GM21576 (cell line): ENCODE results near the gene TMEM236.
A peak's percentile ranks its signal among the peaks of the same experiment; 100 is the strongest.

Experiments used
- ATAC-seq: cut with Tn5 transposase; IDR thresholded peaks from one replicate; pipeline ENCODE4 v1.9.1; 2021; ENCODE audit warnings: mild to moderate bottlenecking, moderate library complexity; ENCODE audit not compliant: unreplicated experiment

TMEM236 gene

DNA sequence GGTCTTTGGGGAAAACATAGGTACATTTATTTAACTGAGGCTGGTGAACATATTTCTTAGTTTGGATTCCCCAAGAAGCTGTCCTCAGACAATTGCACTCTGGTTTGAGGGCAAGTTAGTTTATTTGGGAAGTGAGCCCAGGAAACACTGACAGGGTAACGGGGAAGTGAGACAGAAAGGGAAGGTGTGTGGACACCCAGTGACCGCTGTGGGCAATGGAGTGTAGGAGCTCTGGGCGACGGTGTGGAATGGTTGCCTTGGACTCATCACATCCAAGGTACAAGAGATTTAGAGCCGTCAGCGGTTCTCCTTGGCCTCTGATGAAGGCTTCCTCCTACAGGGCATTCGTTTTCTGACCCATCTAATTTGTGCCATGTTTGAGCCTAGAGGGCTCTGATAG, 64.2 kb downstream of the TMEM236 start:
- ATAC-seq, result no peak

DNA sequence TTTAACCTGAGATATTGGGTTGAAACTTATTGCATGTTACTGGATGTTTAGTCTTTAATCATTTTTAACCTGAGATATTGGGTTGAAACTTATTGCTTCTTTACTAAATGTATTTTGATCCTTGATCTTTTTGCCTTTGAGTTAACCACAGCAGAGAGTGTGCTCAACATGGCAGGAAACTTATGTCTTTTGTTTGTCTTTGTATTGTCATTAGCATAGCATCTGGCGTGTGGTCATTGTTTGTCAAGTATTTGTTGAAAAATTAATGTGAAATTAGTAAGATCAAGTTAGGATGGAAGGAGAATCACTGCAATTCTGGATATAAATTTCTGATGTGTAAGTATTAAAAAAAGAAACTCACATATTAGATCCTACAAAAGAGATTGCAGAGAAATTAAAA, 65.3 kb downstream of the TMEM236 start:
- ATAC-seq, result no peak

DNA sequence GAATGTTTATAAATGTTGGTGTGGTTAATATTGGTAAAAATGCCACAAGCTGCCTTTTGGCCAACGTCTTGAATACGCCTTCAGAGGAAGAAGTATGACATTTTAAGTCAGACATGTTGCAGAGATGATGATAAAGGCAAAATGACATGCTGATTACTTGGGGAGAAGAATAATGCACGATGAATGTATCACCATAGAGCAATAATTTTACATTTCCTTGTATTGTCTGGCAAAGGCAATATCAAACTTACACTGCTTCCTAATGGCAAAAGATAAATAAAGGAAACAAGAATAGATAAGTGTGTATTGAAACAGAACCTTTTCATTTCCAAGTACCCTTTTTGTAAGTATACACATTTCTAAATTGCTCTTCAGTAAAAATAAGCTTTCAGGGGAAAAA, 65.8 kb downstream of the TMEM236 start:
- no peak for ATAC-seq

DNA sequence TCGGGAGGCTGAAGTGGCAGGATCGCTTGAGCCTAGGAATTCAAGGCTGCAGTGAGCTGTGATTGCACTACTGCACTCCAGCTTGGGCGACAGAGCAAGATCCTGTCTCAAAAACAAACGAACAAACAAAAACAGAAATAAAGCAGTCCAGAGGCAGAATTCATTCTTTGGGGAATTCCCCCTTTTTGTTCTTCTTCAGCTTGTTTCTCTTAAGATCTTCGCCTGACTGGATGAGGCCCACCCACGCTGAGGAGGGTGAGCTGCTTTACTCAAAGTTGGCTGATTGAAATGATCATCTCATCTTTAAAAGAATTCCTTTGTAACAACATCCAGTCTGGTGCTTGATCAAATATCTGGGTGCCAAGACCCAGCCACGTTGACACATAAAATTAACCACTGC, 67.8 kb downstream of the TMEM236 start:
- ATAC-seq, result no peak

DNA sequence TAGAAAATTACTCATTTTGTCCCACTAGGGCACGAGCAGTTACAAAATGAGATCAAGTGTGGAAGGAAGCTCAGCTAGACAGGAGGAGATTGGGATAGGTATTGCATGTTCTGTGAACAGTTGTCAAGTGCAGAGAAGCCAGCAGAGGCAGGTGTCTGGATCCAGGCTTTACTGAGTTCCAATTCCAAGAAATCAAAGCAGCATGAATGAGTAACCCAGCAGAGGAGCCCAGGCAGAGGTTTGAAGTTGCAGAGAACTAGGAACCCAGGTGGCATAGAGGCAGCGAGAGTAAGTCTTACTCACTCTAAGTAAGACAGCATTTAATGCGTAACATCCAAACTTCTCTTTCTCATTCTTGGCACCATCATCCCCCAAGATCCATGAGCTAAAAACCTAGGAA, 68.9 kb downstream of the TMEM236 start:
- no peak for ATAC-seq

DNA sequence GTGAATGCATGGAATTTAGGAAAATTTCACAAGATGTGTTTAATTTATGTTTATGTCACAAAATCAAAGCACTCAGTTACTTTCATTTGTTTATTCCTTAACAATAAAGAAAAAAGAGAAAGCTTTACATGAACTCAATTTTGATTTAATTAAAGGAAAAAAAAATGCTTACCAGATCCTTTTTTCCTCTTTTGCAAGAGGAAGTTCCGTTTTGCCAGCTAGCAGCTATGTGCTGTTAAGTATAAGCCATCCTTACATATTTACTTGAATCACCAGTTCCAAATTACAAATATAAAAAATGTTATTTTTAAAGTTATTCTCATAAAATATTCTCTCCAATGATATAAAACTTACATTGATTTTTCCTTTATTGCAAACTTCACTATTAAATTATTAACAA, 69.9 kb downstream of the TMEM236 start:
- no peak for ATAC-seq

DNA sequence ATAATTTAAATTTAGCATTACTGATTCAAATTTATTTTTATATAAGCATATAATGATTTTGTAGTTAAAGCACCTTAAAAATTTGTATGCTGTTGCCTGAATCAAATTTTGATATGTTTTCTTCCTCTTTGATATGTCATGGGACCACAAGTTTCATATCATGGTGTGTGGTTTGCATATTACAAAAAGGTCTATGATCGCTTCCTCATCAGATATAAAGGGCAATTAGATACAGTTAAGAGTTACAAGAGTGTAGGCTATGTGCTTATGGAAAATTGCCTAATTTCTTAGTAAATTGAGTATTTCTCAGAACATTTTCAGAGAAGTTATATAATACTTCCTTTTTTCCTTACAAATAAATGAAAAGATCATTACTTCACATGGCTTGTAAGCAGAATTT, 79.3 kb downstream of the TMEM236 start:
- no peak for ATAC-seq

DNA sequence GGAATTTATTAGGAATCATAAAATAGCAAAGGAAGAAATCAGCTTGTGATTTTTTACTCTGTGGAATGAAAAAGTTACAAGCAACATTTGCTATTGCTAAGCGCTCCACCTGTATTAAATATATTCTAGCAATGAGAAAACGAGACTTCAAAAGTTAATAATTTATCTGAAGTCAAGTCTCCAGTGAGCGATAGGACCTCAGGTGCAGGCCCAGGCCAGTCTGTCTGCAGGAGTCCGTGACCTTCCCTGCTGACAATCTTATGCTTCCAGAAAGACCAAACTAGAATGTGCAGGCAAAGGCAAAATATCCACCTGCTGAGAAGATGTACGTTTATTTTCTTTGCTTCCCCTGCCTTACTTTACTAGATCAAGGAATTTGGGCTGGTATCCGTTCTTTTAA, 79.9 kb downstream of the TMEM236 start:
- ATAC-seq, result no peak

DNA sequence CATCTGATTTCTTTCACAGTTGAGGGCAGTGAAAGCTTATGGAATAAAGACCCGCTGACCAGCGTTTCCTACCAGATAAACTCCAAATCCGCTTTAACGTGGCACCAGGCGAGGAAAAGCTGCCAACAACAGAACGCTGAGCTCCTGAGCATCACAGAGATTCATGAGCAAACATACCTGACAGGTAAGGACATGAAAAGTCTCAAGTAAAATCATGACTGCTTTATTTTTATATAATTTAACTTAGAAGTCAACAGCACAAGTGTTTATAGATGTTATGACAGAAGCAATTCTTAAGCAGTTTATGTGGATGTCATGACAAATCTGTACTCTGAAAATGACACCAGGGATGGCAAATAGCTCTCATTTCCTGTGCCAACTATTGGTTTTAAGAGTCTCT, 81.7 kb downstream of the TMEM236 start:
- ATAC-seq, result no peak

DNA sequence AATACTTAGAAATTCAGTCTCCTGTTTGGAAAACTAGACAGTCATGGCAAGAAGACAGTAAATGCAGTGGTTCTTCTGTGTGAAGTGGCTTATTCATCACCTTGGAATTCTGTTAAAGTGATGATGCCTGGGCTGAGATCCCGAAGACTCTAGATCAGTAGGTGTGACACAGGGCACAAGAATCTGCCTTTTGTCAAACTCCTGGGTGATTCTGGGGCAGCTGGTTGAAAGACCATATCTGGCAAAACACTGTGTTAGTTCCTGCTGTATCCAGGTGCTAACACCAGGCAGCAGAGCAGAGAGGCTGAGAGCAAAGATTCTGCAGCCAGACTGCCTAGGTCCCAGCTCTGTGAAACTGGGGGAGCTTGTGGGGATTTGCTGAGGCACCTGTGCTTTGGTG, 83.7 kb downstream of the TMEM236 start:
- no peak for ATAC-seq

DNA sequence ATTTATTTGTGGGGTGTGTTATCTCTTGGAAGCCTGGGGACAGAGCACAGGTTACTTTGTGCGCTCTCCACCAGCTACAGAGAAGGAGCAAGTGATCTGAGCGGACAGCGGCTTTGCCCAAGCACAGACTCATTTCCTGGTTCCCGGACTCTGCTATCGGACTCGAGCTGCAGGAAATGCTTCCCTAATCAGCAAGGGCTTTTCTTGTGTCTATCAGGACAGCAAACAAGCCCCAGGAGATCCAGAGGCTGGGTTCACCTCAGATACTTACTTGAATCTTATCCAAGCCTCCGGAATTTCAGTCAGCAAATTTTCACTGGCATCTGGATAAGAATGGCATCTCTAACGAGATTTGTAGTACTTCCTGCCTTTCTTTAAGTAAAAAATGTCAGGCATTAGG, 84.9 kb downstream of the TMEM236 start:
- ATAC-seq, result no peak

DNA sequence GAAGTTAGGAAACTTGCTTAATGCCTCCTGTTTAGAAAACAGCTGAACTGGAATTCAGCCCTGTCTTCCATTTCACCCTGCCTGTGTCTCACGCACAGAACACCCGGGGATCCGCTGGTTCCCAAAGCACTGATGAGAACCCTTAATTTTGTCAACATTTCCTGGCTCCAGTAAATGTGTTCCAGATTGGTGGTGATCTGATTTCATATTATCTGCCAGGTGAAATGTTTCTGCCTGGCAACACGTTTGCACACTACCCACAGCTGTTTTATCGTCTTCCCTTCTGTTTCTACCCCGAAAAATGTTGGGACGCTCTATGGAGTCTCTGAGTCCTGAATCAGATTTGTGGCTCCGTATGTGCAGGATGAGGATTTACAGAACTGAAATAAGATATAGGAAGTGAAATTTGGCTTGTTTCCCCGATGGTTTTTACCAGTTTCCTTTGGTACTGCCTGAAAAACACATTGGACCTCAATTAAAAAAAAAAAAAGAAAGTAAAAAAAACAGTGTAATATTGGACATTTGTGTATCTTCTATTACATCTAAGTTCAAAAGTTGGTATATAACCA, 86.2 kb downstream of the TMEM236 start:
- ATAC-seq, result no peak

DNA sequence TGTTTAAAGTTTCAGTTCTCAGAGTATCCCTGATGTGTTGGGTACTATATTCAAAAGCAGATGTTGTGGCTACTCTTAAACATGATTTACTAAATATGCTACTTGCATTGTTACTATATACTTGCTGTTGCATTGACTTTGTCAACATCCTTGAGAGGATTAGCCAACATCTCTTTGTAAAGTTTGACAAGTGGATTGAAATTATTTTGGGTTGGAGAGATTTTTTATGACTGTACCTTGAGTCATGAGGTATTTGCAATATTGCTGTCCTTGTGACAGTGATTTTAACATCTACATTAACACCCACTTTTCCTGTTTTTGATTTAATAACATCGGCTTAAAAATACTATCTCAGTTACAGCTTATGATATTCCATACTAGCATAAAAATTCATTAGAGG, 89.0 kb downstream of the TMEM236 start:
- no peak for ATAC-seq

DNA sequence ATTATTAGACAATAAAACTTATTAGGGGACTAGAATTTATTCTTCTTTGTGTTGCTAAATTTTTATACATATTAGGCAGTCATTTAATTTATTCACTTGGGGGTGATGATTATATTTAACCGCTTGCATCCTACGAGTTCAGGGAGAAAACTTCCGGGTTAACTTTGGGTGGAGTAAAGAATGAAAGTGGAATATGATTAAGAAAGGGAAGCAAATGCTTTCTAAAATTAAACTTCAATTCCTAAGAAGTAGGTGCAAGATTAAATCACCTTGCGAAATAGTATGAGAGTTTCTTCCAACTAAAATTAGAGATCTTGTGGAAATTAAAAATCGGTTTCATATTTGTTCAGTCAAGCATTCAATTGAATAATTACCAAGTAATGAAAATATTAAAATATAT, 90.6 kb downstream of the TMEM236 start:
- no peak for ATAC-seq

DNA sequence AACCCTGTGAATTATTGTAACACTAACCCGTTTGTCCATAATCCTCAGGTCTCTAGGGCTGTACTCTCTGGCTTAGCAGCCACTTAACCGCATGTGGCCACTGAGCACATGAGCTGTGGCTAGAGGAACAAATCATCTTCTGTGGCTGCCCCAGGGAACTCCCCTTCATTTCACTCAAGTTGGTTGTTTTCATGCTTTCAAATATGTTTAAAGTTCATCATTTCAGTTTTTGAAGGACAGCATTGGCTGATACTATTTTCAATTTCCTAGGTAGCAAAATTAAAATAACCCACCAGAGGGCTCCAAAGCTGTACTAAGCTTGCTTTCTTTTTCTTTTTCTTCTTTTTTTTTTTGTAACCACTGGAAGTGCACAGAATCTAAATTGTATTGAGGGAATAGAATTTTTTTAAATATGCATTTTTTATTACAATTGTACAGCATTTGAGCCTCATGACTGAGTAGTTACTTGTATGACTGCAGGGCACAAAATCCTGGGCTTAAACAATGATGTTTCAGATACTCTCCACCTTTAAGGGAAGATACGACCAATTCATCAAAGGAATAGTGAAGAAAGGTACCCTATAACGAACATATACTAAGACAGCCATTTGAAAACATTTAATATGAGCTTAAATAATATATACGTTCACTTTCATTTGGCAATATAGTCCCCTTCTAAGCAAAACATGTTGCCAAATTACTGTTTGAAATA, 95.7 kb downstream of the TMEM236 start:
- peak; percentile 55 for ATAC-seq

DNA sequence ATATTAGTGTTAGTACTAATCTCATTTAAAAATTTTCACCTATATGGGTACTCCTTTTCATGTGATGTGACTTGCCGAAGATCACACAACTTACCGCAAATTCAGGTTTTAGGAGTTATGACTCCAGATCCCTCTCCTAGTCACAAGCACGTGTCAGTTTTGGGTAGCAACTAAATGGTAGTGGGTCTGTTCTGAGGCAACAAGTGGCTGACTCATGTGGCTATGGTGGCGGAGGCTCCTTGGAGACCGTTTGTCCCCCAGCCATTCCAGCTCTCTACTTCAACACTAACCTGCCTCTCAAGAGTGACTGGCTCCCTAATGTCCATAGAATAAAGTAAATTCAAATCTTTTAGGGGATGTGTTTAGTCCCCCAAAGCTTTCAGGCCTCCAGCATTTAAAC, 96.6 kb downstream of the TMEM236 start:
- ATAC-seq, result no peak
